GM12872 (cell line): ENCODE results near the gene NTSR1.

Experiments
- CTCF ChIP-seq: IDR thresholded peaks from 3 replicates; pipeline ENCODE4 v1.5.1; 2011; ENCODE audit warnings: low read depth, mild to moderate bottlenecking, low read length, moderate library complexity; ENCODE audit not compliant: insufficient read depth

NTSR1 gene

GRCh38 chr20:62806383-62807050 is 97.9 kb downstream of the NTSR1 start:
- TF ChIP-seq CTCF: no peak

DNA sequence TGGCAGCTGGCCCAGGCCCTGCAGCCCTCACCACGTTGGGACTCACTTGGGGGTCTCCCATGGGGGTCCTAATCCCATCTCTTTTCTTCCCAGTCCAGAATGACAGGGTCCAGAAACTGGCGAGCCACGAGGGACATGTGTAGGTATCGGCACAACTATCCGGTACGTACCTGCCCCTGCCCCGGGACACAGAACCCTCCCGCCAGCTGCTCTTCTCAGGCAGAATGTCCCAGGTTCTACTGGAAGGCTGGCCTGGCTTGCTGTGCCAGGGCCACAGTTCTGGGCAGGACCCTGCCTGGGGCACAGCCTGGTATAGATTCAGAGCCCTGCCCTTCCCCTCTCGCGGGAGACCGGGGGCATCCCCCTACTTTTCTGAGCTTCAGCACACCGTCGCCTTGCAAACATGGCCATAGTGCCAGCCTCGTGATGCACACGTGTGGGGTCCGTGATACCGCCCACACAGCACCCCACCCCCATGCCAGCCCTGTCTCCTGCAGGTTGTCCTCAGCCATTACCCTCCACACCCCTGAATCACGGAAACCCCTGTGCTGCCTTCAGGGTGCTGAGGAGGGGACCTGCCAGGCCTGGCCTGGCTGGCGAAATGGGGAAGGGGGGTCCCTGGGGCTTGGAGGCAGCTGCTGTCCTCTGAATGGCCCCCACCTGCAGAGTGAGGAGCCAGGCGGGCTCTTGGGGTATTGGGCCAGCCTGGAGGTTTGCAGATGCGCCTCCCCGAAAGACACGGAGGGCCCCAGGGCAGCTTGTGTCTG is 99.0 kb downstream of the NTSR1 start:
- TF ChIP-seq CTCF: no peak

DNA sequence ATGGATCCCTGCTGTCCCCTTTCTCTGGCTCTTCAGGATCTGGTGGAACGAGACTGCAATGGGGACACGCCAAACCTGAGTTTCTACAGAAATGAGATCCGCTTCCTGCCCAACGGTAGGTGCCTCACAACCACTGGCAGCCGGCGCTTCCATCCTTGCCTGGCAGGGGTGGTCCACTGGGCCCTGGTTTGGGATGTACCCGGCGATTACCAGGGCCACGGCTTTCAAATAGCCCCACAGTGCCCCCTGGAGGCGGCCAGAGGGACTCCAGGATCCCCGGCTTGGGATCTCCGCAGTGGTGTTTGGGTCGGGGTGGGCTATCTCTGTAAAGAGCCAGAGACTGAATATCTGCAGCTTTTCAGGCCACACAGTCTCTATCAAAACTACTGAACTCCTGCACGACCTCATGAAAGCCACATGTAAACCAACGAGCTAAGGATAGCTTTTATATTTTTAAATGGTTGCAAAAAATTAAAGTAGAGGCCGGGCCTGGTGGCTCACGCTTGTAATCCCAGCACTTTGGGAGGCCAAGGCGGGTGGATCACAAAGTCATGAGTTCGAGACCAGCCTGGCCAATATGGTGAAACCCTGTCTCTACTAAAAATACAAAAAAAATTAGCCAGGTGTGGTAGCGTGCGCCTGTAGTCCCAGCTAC is 99.7 kb downstream of the NTSR1 start:
- peak; percentile 91 for TF ChIP-seq CTCF

- no peak for TF ChIP-seq CTCF
Observed at GRCh38 chr20:62809530-62810428, 101.1 kb downstream of the NTSR1 start.

GRCh38 chr20:62811320-62811719 is 102.7 kb downstream of the NTSR1 start:
- no peak for TF ChIP-seq CTCF

- no peak for TF ChIP-seq CTCF
Observed at GRCh38 chr20:62811720-62812119, 103.1 kb downstream of the NTSR1 start.
